ENCODE measurements around the gene CLTCL1. TPM values are rescaled to one million over a fixed set of nuclear protein-coding genes. Genes with fewer than 3 reads are reported as not detected.
A peak's percentile ranks its signal among the peaks of the same experiment; 100 is the strongest.

The CLTCL1 gene
- total and polyA plus RNA-seq, 11 donors = 4.6 to 20.9 (median 10.2) TPM

DNA sequence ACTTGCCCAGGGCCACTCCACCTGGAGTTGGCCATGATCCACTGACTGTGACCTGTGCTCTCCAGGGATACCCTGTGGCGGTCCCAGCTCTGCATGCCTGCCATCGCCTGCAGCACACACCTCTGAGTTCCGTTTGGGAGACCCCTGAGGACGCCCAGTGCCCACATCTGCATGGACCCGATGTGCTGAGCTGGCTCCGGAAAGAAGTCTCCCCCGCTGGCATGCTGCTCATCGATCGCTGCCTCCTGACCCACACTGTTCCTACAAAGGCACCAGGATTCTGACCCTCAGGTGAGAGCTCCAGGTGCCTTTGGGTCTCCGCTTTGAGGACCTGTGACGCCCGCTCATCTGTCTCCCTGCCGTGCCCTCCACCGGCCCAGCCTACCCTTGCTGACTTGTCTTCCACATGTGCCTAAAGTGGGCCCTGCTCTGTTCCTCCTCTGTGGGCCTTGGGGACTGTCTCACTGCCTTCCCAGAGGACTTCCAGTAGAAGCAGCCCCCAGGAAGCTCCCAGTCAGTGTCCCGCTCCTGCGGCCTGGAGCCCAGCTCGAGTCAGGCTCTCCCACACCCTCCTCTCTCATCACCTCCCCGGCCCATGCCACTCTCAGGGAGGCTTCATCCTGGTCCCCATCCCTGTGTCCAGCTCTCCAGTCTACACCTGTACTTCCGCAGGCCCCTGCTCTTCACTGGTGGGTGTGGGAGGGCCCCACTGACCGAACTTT, 107.1 kb downstream of the CLTCL1 start:
- H3K4me1 ChIP-seq = peaks cover 0 to 4% (median under 1%) of the 10 kb centered on the region in 12 donors
- peak overlapping the region in 1 of 12 donors; percentile 15 for H3K27ac ChIP-seq
- DNase-seq = no peak

DNA sequence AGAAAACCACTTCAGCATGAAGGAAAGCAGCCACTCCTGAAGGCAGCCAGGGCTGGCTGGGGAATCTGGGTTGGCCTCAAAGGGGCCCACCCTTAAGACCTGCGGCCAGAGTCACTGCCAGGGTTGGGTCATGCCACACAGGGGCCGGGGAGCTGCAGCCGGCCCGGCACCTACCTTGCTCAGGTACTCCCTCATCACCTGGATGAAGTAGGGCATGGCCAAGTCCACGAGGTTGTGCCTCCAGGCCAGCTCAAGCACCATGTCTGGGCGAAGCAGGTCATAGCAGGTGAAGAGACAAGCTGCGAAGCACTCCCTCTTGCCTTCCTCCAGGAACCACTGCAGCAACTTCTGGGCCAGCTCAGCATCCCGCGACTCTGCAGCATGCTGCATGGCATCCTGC, 108.3 kb downstream of the CLTCL1 start:
- H3K36me3 ChIP-seq = peaks cover 0 to 13% (median 4%) of the 10 kb centered on the region in 9 donors
- no peak for DNase-seq
- 88 to 93% (median 91%) methylated on average over 9 of the region's 9 CpGs for WGBS, 4 donors
- H3K4me1 ChIP-seq = peaks cover 0 to 10% (median 5%) of the 10 kb centered on the region in 12 donors
- H3K4me3 ChIP-seq = no peak overlapping the region
- intact Hi-C loops (cut with DNase I) = loop anchor here in 2 of 10 donors (10.0 kb wide), 2 partner anchors 212 to 272 kb away; no protein-coding TSS in a partner anchor
- ATAC-seq = no peak
- H3K9me3 ChIP-seq = no peaks in the 10 kb centered on the region
- TF ChIP-seq POLR2A (IDR thresholded peaks at IDR 0.05) = no peak
- TF ChIP-seq, protein P1, sequence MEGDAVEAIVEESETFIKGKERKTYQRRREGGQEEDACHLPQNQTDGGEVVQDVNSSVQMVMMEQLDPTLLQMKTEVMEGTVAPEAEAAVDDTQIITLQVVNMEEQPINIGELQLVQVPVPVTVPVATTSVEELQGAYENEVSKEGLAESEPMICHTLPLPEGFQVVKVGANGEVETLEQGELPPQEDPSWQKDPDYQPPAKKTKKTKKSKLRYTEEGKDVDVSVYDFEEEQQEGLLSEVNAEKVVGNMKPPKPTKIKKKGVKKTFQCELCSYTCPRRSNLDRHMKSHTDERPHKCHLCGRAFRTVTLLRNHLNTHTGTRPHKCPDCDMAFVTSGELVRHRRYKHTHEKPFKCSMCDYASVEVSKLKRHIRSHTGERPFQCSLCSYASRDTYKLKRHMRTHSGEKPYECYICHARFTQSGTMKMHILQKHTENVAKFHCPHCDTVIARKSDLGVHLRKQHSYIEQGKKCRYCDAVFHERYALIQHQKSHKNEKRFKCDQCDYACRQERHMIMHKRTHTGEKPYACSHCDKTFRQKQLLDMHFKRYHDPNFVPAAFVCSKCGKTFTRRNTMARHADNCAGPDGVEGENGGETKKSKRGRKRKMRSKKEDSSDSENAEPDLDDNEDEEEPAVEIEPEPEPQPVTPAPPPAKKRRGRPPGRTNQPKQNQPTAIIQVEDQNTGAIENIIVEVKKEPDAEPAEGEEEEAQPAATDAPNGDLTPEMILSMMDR (IDR thresholded peaks at IDR 0.05) = no peak
- H3K27ac ChIP-seq = no peak overlapping the region
- H3K27me3 ChIP-seq = no peaks in the 10 kb centered on the region

More for the DNA sequence above, 107.1 kb downstream of the CLTCL1 start:
- ATAC-seq = no peak
- no peak overlapping the region for H3K4me3 ChIP-seq
- H3K9me3 ChIP-seq = no peaks in the 10 kb centered on the region
- 89 to 91% (median 90%) methylated on average over 20 of the region's 20 CpGs for WGBS, 4 donors
- no peaks in the 10 kb centered on the region for H3K27me3 ChIP-seq
- TF ChIP-seq, protein P1 (IDR thresholded peaks at IDR 0.05) = no peak
- no peak for TF ChIP-seq POLR2A (IDR thresholded peaks at IDR 0.05)
- intact Hi-C loops (cut with DNase I) = loop anchor here in 2 of 10 donors (10.0 kb wide), 2 partner anchors 210 to 270 kb away; no protein-coding TSS in a partner anchor
- peaks cover 0 to 20% (median 4%) of the 10 kb centered on the region in 9 donors for H3K36me3 ChIP-seq

DNA sequence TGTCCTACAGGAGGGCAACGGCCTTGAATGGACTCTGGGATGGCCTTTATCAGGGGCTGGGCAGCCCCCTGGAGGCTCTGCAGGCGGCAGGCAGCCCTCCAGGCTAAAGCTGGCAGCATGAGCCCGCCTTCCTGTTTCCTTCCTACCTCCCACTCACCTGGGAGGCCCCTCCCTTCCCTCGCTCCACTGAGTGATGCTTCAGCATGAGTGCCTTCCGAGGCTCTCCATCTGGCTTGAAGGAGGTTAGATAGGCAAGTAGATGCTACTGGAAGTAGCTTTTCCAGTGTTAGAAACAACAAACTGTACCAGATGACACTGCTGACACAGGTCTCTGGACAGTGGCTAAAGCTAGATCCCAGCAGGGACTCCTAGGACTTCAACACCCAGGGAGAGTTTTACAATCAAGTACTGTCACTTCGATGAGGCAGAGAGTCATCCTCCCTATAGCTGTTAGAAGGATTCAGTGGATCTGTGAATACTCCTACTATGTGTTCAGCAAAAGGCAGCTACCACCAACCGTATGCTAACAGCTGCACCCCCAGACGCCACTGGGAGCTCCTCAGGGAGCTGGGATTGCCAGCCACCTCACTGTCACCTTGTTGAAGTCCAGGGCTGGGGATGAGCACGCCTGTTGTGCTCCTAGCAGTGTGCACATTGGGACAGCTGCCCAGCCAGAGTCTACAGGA, 108.9 kb downstream of the CLTCL1 start:
- TF ChIP-seq POLR2A (IDR thresholded peaks at IDR 0.05) = no peak
- TF ChIP-seq, protein P1 (IDR thresholded peaks at IDR 0.05) = no peak

More for the DNA sequence above, 108.9 kb downstream of the CLTCL1 start:
- Histone ChIP-seq H3K9me3 (no peaks in the 10 kb centered on the region), H3K27ac (no peak overlapping the region), H3K4me3 (no peak overlapping the region), H3K36me3 (peaks cover 0 to 7% (median 1%) of the 10 kb centered on the region in 9 donors), H3K4me1 (peaks cover 0 to 16% (median 9%) of the 10 kb centered on the region in 12 donors), H3K27me3 (no peaks in the 10 kb centered on the region)
- no peak for DNase-seq
- ATAC-seq = no peak
- 73 to 76% (median 75%) methylated on average over 6 to 9 of the region's 9 CpGs for WGBS, 4 donors
- intact Hi-C loops (cut with DNase I) = loop anchor here in 2 of 10 donors (10.0 kb wide), 2 partner anchors 212 to 272 kb away; no protein-coding TSS in a partner anchor

Data from heart left ventricle (tissue), 16 donors.